Body of pancreas (tissue), 4 donors: Measurements from ENCODE around the gene RUBCN.

Experiments
- CTCF ChIP-seq, 7 experiments: fragments of 450-650 bp in 4 of 7; fragments of 200-600 bp in 3 of 7; sonication (generic) in 3 of 7; IDR thresholded peaks; one replicate each; pipeline ENCODE4 v1.5.1; 2016 to 2019; ENCODE audit warnings: antibody characterized with exemption in 7 of 7
- POLR2A ChIP-seq, 3 donors: fragments of 450-650 bp; IDR thresholded peaks; one replicate each; pipeline ENCODE4 v1.6.1; 2016; ENCODE audit warnings: antibody characterized with exemption in 3 of 3, mild to moderate bottlenecking in 2 of 3

GRCh38 chr3:197722734-197723133 is 14.0 kb downstream of the RUBCN start:
- TF ChIP-seq POLR2A (IDR thresholded peaks at IDR 0.05) = no peak
- TF ChIP-seq CTCF (IDR thresholded peaks at IDR 0.05) = no peak
